ENCODE measurements around the gene UST.

Gene UST

GRCh38 chr6:148986608-148987007, 239.8 kb downstream of the UST start:
- H3K36me3 Mint-ChIP-seq (ENCODE audit: low read depth): peaks cover 59% of the 10 kb centered on the region
- TF ChIP-seq, protein P1, sequence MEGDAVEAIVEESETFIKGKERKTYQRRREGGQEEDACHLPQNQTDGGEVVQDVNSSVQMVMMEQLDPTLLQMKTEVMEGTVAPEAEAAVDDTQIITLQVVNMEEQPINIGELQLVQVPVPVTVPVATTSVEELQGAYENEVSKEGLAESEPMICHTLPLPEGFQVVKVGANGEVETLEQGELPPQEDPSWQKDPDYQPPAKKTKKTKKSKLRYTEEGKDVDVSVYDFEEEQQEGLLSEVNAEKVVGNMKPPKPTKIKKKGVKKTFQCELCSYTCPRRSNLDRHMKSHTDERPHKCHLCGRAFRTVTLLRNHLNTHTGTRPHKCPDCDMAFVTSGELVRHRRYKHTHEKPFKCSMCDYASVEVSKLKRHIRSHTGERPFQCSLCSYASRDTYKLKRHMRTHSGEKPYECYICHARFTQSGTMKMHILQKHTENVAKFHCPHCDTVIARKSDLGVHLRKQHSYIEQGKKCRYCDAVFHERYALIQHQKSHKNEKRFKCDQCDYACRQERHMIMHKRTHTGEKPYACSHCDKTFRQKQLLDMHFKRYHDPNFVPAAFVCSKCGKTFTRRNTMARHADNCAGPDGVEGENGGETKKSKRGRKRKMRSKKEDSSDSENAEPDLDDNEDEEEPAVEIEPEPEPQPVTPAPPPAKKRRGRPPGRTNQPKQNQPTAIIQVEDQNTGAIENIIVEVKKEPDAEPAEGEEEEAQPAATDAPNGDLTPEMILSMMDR (IDR thresholded peaks at IDR 0.05): no peak

GRCh38 chr6:148987982-148988381, 241.2 kb downstream of the UST start:
- DNase-seq: no peak
- H3K27me3 Mint-ChIP-seq (ENCODE audit: low read depth, poor library complexity): no peaks in the 10 kb centered on the region
- peaks cover 15% of the 10 kb centered on the region for H3K9me3 Mint-ChIP-seq
- peaks cover 65% of the 10 kb centered on the region for H3K36me3 Mint-ChIP-seq (ENCODE audit: low read depth)
- H3K4me1 Mint-ChIP-seq: peaks cover 5% of the 10 kb centered on the region
- no peak overlapping the region for H3K27ac Mint-ChIP-seq
- no peak overlapping the region for H3K4me3 Mint-ChIP-seq
- TF ChIP-seq, protein P1 (IDR thresholded peaks at IDR 0.05): no peak

More at GRCh38 chr6:148986608-148987007, 239.8 kb downstream of the UST start:
- H3K4me3 Mint-ChIP-seq: no peak overlapping the region
- H3K4me1 Mint-ChIP-seq: peaks cover 5% of the 10 kb centered on the region
- DNase-seq: no peak
- H3K27ac Mint-ChIP-seq: peak overlapping the region; percentile 39
- H3K9me3 Mint-ChIP-seq: peaks cover 1% of the 10 kb centered on the region
- H3K27me3 Mint-ChIP-seq (ENCODE audit: low read depth, poor library complexity): no peaks in the 10 kb centered on the region

DNA sequence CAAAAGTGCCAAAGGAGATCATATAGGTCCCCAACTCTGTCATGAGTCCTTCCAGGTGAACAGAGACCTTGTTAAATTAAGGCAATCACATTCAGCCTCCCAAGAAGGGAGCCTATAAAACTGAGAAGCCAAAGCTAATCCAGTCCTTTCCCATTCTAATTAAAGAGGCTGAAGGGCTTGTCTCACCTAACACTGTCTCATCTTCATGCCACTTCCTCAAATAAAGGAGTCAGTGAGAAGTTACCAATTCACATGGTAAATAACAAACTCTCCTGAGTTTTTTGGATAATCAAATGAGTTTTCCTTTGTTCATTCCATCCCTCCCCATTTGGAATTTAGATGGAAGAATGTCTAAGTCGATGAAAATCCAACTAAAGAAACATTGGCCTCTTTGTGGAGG, 242.8 kb downstream of the UST start:
- Mint-ChIP-seq H3K9me3 (peaks cover 22% of the 10 kb centered on the region), H3K27ac (no peak overlapping the region), H3K36me3 (ENCODE audit: low read depth) (peaks cover 76% of the 10 kb centered on the region), H3K4me3 (no peak overlapping the region), H3K27me3 (ENCODE audit: low read depth, poor library complexity) (no peaks in the 10 kb centered on the region), H3K4me1 (peaks cover 5% of the 10 kb centered on the region)
- no peak for DNase-seq
- TF ChIP-seq, protein P1 (IDR thresholded peaks at IDR 0.05): no peak

GRCh38 chr6:148990403-148990802, 243.6 kb downstream of the UST start:
- DNase-seq: no peak
- no peaks in the 10 kb centered on the region for H3K27me3 Mint-ChIP-seq (ENCODE audit: low read depth, poor library complexity)
- H3K9me3 Mint-ChIP-seq: peaks cover 22% of the 10 kb centered on the region
- no peak overlapping the region for H3K4me3 Mint-ChIP-seq
- TF ChIP-seq, protein P1 (IDR thresholded peaks at IDR 0.05): no peak
- peak overlapping the region; percentile 57 for H3K27ac Mint-ChIP-seq
- H3K4me1 Mint-ChIP-seq: peaks cover 5% of the 10 kb centered on the region
- H3K36me3 Mint-ChIP-seq (ENCODE audit: low read depth): peaks cover 76% of the 10 kb centered on the region

DNA sequence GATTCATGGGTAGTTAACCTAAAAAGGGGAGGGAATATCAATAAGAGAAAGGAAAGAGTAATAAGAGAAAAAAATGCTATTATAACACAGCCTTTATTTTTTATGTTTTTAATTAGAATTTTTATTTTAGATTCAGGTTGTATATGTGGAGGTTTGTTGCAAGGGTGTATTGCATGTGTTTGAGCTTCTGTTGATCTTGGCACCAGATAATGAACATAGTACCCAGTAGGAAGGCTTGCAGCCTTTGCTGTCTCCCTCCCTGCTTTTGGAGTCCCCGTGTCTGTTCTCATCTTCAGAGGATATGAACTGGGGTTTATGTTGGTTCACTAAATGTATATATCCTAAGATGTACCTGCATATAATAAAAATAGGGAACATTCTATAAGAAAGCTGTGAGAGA, 250.0 kb downstream of the UST start:
- peaks cover 14% of the 10 kb centered on the region for H3K4me1 Mint-ChIP-seq
- no peak for DNase-seq
- H3K9me3 Mint-ChIP-seq: peaks cover 41% of the 10 kb centered on the region
- H3K27ac Mint-ChIP-seq: no peak overlapping the region
- H3K36me3 Mint-ChIP-seq (ENCODE audit: low read depth): peaks cover 79% of the 10 kb centered on the region
- no peaks in the 10 kb centered on the region for H3K27me3 Mint-ChIP-seq (ENCODE audit: low read depth, poor library complexity)
- TF ChIP-seq, protein P1 (IDR thresholded peaks at IDR 0.05): no peak
- no peak overlapping the region for H3K4me3 Mint-ChIP-seq

- TF ChIP-seq, protein P1 (IDR thresholded peaks at IDR 0.05): no peak
Observed at GRCh38 chr6:148997865-148998264, 251.0 kb downstream of the UST start.

More at GRCh38 chr6:148997865-148998264, 251.0 kb downstream of the UST start:
- no peak overlapping the region for H3K4me3 Mint-ChIP-seq
- H3K27me3 Mint-ChIP-seq (ENCODE audit: low read depth, poor library complexity): no peaks in the 10 kb centered on the region
- peaks cover 73% of the 10 kb centered on the region for H3K36me3 Mint-ChIP-seq (ENCODE audit: low read depth)
- DNase-seq: no peak
- H3K4me1 Mint-ChIP-seq: peaks cover 14% of the 10 kb centered on the region
- H3K9me3 Mint-ChIP-seq: peaks cover 34% of the 10 kb centered on the region
- H3K27ac Mint-ChIP-seq: peak overlapping the region; percentile 42

Measured in nephron progenitor cell (in vitro differentiated cells).